CD4-positive, alpha-beta T cell treated with Interleukin-2 at 100 ng/mL for 4 hours (primary cell): Measurements from ENCODE around the gene PTTG1IP.
A peak's percentile ranks its signal among the peaks of the same experiment; 100 is the strongest.
"Not testable (repeated sequence)": the region's sequence is repeated elsewhere in the genome, so short reads cannot be mapped to it uniquely, and the experiment has no call there.

Experiments
- DNase-seq: peaks from one replicate; pipeline ENCODE4 v3.0.0-alpha.2; 2020; ENCODE audit warnings: low spot score

Gene PTTG1IP

DNA sequence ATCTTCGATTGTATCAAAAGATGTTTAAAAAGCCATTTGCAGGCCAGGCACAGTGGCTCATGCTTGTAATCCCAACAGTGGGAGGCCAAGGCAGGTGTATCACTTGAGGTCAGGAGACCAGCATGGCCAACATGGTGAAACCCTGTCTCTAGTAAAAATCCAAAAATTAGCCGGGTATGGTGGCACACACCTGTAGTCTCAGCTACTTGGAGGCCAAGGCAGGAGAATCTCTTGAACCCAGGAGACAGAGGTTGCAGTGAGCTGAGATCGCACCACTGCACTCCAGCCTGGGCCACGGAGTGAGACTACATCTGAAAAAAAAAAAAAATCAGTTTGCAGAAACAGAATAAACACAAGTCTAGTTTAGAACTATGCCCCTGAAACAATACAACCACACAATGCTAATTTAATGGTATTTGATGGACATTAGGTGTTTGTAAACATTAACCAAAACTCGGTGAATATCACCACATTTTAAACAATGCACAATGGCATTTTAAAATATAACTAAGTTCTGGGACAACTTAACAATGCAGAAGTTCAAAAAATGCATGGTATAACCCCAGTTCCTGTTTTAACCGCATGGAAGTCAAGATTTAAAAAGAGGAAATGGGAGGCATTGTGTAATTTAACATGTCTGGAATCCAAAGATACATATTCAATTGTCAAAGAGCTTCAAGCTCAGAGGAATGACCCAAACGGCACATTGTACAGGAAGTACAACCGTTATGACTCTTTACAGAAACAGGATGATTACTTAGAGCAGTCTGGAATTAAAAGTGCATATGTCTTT is 7.1 kb upstream of the PTTG1IP start:
- peak; percentile 10 for DNase-seq

DNA sequence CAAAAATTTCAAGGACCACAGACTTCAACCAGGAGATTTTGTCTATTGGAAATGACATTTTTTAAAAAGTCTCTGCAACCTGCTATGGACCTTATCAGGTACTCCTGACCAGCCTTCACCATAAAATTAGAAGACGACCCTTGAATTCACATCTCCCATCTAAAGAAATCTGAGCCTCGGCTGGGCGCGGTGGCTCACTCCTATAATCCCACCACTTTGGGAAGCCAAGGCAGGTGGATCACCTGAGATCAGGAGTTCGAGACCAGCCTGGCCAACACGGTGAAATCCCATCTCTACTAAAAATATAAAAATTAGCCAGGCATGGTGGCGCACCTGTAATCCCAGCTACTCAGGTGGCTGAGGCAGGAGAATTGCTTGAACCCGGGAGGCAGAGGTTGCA is 5.7 kb upstream of the PTTG1IP start:
- not testable (repeated sequence) for DNase-seq

DNA sequence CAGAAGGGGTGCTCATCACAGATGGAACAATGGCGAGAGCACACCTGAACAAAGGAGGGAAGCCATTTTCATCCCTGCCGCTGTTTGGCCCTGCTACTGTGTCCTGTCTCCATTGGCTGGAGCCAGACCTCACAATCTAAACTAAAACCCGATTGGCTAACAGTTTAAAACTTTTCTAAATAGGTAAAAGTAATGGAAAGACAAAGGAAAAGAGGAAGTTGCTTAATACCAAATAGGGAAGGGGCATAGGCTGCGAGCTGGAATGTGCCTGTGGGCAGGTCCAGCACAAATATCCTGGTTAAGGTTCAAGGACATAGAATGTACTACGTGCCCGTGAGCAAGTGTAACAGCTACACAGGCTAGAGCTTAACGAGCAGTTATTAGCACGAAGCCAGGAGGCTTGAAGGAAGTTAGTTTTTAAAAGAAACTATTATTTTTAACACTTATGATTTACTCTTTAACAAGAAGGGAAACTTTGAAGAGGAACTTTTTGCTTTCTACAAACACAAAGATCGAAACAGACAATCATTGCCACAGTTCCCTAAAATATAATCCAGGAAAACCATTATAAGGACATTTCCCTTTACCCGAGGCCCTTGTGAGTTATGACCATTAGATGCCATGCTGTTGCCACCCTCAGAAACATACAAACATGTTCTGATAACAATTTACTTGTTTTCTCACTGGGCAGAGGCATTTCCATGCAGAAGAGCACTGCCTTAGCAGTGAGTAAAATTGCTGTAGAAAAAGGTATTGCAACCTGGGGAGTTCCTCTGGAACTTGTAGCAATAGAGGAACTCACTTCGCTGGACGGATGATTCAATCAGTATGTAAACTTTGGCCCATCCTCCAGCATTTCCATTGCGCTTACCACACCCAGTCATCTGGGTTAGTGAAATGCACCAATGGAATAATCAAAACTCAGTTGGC is 4.8 kb upstream of the PTTG1IP start:
- DNase-seq: no peak

DNA sequence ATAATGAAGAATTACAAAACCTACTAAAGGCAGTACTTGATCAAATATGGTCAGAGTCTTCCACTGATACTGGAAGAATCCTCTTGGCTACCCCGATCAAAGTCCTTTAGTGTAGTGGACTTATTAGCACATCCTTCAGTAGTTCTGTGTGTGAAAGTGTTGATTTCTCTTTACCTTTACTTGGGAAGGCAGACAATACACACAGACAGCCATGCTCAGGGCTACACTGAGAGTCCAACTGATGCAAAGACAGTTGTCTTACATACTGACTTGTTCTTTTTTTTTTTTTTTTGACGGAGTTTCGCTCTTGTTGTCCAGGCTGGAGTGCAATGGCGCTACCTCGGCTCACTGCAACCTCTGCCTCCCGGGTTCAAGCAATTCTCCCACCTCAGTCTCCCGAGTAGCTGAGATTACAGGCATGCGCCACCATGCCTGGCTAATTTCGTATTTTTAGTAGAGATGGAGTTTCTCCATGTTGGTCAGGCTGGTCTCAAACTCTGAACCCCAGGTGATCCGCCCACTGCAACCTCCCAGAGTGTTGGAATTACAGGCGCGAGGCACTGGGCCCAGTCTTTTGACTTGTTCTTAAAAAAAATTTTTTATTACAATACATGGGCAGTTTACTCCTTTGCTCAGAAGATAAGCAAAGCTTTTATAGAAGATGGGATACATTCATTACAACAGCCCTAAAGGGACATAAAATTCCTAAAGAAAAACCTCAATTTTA is 3.5 kb upstream of the PTTG1IP start:
- no peak for DNase-seq

- peak; percentile 55 for DNase-seq
Measured at GRCh38 chr21:44875316-44875700, 1.8 kb upstream of the PTTG1IP start.

GRCh38 chr21:44874497-44875315 is 1.2 kb upstream of the PTTG1IP start:
- peak; percentile 31 for DNase-seq

GRCh38 chr21:44874240-44874496 is 678 bp upstream of the PTTG1IP start:
- DNase-seq: no peak

DNA sequence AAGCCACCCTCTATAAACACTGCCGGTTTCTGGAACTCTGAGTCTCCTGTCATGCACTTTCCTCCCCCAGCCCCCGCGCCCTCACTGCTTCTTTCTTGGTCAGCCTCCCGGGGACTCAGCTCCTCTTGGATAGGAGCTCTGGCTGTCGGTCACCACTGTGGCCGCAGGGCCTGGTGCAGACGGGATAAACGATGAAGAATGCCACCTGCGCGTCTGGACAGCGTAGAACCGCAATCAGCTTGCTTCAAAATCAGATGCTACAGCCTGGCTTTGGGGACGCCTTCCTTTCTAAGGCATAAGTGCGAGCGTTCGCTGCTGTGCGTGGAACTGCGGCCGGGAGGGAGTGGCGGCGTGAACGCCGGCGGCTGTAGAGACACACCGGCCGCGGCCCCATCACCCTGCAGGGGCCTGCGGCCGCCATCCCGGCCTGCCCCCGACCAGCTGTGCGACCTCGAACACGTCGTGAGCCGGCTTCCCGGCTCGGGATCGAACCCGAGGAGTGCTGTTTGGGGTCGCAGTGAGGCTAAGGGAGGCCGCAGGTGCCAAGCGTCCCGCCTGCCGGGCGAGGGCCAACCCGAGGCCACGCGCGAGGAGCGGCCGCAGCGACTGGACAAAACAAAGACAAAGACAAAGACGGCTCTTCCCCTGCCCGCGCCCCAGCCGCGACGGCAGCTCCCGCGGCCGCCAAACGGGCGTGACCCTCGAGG is 688 bp downstream of the PTTG1IP start:
- DNase-seq: no peak

GRCh38 chr21:44872323-44872648 is 1.2 kb downstream of the PTTG1IP start:
- DNase-seq: no peak

DNA sequence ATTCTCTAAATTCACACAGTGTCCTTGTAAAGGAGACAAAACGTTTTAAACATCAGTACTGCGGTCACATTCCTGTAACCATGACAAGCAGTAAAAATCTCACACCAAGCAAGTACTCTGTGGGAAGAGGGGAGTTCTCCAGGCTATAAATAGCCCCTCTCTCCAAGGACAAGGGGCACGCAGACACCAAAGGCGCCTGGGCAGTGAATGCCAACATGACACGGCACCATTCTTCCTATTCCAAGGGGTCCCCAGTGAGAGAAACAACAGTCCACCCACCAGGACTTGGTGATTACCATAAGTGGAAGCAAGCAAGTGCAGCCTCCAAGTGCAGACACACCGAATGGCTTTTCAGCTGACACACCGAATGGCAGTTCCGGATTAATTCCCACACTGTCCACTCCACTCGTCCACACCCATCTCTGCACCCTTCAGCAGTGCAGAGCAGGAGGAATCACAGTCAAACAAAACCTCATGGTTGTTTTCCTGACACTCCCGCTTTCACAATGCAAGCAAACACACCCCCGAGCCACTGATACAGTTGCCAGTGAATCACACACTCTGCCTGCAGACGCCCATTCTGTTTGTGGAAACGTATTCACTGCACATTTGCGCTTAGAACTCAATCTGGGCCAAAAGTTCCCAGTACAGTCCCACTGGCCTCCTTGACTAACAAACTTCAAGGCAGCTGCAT is 1.8 kb downstream of the PTTG1IP start:
- peak; percentile 52 for DNase-seq

GRCh38 chr21:44870748-44871495 is 2.6 kb downstream of the PTTG1IP start:
- no peak for DNase-seq

- peak; percentile 60 for DNase-seq
Measured at GRCh38 chr21:44869781-44870747, 3.4 kb downstream of the PTTG1IP start.

DNA sequence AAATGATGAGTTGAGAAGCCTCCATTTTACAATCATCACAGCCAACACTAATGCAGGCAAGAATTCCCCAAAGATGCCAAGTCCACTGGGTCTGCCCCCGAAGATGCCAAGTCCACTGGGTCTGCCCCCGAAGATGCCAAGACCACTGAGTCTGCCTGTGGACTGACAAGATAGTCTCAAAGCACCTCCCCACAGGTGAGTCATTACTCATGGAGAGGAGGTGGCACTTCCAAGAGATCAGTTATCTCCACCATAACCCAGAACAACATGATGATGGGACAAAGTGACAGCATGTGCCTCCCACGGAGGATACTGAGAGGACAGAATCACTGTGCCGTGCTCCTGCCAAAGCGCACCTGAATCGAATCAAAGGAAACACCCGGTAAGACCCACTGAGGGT is 4.8 kb downstream of the PTTG1IP start:
- peak; percentile 24 for DNase-seq

DNA sequence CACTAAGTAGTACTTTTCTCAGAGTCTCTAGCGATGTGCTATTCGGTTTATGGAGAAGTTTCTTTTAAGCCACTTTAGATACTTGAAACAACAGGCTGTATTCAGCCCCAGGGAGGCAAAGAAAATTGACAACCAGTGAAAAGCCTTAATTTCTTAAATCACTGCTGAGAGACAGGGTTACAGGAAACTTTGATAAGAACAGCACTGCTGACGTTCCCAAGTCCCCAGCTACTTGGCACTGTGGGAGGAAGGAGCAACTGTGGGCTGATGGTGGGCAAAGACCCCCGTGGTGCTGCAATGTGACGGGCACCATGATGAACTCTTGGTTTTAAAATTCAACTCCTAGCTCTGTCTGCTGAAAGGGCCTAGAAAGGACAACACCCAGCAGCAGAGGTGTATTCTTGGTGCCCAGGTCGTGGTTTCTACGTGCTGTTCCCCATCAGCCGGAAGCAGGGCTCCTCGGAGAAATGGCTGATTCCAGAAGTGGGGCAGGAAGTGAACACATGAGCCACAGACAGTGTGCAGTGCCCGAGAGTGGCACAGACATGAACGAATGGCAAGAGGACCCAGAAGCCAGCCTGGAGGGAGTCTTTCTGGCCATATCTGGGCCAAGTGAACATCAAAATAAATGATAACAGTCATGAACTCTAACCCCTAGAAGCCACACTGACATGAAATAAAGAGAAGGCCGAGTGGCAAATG is 5.3 kb downstream of the PTTG1IP start:
- peak; percentile 58 for DNase-seq

GRCh38 chr21:44867464-44867863 is 6.0 kb downstream of the PTTG1IP start:
- no peak for DNase-seq

DNA sequence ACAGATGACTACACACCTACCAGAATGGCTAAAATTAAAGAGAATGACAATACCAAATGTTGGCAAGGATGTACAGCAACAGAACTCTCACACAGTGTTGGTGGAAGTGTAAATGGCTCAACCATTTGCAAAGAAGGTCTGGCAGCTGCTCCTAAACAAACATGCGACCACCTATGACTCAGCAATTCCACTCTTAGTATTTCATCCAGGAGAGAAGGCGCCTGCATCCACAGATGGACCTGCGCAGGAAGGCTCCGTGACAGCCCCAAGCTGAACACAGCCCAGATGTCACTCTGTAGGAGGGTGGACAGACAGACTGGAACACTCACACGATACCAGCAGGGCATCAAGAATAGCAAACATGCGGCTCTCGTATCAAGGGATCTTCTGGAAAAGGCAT is 6.7 kb downstream of the PTTG1IP start:
- no peak for DNase-seq

DNA sequence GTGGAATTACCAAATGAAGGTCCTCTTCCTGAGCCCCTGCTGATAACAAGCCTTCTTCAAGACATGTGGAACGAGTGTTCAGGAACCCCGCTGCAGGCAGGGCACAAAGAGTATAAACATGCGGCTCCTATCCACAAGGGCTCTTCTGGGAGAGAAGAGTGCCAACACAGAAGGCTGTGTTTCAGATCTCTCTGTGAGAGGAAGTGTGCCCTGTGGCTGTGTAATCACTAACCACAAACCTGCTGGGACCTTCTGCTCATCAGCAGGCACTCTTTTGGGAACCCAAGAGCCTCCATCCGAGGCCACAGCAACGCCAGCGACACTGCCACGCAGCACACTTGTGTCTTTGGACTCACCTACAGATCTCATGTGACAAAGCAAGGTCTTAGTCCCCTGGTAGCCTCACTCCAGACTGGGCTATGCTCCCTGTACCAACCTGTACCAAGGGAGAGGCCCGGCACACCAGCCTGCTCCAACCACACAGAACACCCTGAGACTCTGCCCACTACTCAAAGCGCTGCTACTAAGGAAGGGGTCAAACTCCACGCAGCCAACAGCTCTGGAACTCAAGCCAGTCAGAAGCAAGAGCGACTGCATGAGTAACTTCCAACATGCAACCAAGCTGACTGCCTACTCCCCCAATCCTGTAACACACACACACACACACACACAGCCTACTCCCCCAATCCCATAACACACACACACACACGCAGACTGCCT is 7.8 kb downstream of the PTTG1IP start:
- DNase-seq: peak; percentile 37
